Measurements from ENCODE around the gene ZNHIT1.

The ZNHIT1 gene

DNA sequence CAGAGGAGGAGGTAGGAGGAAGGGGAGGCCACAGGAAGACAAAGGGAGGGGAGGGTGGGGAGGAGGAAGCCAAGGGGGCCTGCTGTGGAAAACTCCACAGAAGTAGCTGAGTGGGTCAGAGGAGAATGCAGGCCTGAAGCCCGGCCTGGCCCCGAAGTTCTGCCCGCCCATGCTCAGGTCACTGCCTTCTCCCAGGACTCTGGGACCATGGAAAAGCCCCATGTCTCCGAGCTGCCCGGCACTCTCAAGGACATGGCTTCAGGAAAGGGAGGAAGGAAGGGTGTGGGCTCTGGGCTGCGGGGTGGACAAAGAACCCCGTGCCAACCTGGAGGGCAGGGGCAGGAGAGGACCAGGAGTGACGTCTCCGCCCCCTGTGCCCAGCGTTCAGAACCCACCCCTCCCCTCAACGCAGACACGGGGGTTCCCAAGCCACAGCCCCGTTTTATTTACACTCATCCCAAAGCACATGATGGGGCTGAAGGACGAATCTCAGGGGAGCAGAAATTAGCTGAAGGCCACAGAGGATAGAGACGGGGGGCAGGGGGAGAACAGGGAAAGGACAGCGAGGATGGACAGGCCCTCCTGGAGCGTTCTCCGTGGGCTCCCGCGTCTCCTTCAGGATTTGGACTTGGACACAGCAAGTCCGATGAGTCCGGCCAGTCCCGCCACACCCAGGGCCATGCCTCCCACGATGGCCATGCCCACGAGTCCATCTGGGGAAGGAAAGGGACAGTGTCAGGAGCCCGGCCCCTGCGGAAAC is 21.4 kb downstream of the ZNHIT1 start:
- DNase-seq (ENCODE audit: insufficient read length, low spot score) (peak; percentile 2), FAIRE-seq (no peak)
- TF ChIP-seq, protein P1, sequence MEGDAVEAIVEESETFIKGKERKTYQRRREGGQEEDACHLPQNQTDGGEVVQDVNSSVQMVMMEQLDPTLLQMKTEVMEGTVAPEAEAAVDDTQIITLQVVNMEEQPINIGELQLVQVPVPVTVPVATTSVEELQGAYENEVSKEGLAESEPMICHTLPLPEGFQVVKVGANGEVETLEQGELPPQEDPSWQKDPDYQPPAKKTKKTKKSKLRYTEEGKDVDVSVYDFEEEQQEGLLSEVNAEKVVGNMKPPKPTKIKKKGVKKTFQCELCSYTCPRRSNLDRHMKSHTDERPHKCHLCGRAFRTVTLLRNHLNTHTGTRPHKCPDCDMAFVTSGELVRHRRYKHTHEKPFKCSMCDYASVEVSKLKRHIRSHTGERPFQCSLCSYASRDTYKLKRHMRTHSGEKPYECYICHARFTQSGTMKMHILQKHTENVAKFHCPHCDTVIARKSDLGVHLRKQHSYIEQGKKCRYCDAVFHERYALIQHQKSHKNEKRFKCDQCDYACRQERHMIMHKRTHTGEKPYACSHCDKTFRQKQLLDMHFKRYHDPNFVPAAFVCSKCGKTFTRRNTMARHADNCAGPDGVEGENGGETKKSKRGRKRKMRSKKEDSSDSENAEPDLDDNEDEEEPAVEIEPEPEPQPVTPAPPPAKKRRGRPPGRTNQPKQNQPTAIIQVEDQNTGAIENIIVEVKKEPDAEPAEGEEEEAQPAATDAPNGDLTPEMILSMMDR (IDR thresholded peaks at IDR 0.05; ENCODE audit: insufficient read depth, missing control alignments), result no peak

DNA sequence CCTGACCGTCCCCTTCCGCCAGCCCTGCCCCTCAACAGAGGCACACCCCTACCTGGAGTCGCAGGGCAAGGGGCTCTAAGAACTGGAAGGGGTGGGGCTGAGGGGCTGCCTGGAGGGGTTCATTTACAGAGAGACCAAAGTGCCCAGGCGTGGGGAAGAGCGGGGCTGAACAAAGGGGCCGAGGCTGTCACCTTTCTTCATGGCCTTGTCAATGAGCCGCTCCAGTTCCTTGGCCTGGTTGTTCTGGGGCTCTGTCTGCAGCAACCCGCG is 21.9 kb downstream of the ZNHIT1 start:
- TF ChIP-seq, protein P1 (IDR thresholded peaks at IDR 0.05; ENCODE audit: insufficient read depth, missing control alignments), result no peak
- peak; percentile 3 for DNase-seq (ENCODE audit: insufficient read length, low spot score)
- FAIRE-seq, result no peak

DNA sequence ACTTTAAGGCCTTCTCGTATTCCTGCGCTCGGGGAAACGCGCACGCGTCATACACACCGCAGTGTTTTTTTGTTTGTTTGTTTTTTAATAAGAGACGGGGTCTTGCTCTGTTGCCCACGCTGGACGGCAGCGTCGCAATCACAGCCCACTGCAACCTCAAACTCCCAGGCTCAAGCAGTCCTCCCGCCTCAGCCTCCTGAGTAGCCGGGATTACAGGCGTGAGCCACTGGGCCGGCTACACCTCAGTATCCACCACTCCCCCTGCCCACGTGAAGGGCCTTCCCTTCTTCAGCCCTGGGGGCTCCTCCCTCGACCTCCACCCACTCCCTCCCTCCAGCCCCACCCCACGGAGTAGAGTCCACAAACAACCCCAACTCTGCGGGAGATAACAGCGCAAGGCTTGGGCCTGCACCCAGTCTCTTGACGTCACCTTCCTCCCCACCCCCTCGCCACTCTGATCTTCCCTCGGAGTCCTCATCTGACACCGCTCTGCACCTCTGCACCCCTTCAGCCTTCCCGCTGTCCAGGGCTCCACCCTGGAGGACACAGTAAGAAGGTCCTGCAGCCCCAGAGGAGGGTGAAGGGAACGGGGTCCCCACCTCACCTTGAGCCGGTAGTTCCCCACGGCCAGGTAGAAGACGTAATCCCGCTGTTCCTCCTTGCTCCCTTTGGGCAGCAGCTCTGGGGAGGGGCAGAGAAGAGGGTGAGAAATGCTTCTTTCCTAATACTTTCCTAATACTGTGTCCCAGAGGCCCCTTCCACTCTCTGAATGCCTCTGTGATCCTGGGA is 22.5 kb downstream of the ZNHIT1 start:
- TF ChIP-seq, protein P1 (IDR thresholded peaks at IDR 0.05; ENCODE audit: insufficient read depth, missing control alignments), result no peak
- DNase-seq (ENCODE audit: insufficient read length, low spot score), result peak; percentile 0
- FAIRE-seq, result no peak

DNA sequence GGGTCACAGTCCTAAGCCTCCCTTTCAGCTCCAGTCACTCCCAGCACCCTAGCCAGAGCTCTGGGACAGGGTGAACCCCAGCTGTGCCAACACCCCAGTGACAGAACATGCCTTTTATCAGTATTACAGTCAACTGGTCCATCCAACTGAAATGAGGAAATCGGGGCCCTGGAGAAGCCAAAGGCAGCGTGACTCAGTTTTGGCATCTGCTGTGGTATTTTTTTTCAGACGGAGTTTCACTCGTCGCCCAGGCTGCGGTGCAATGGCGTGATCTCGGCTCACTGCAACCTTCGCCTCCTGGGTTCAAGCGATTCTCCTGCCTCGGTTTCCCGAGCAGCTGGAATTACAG is 23.0 kb downstream of the ZNHIT1 start:
- no peak for FAIRE-seq
- no peak for DNase-seq (ENCODE audit: insufficient read length, low spot score)
- TF ChIP-seq, protein P1 (IDR thresholded peaks at IDR 0.05; ENCODE audit: insufficient read depth, missing control alignments), result no peak

DNA sequence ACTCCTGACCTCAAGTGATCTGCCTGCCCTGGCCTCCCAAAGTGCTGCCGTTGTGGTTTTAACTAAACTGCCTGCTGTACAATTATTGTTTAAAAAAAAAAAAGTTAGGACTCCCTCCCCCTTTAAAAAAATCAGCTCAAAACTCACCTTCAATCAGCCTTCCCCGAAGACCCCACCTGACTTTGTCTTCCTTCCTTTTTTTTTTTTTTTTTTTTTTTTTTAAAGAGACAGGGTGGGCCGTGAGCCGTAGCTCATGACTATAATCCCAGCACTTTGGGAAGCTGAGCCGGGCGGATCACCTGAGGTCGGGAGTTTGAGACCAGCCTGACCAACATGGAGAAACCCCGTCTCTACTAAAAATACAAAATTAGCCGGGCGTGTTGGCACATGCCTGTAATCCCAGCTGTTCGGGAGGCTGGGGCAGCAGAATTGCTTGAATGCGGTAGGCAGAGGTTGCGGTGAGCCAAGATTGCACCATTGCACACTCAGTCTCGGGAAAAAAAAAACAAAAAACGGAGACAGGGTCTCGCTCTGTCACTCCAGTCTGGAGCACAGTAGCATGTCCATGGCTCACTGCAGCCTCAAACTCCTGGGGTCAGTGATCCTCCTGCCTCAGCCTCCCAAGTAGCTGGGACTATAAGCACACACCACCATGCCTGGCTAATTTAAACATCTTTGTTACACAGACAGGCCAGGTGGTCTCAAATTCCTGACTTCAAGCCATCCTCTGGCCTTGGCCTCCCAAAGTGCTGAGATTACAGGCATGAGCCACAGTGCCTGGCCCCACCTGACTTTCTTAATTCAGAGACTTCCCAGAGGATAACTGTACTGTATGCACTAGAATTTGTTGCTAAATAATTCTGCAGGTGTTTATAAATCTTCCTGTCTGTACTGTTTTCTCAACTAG is 23.7 kb downstream of the ZNHIT1 start:
- DNase-seq (ENCODE audit: insufficient read length, low spot score) (no peak), FAIRE-seq (no peak)
- TF ChIP-seq, protein P1 (IDR thresholded peaks at IDR 0.05; ENCODE audit: insufficient read depth, missing control alignments), result no peak

DNA sequence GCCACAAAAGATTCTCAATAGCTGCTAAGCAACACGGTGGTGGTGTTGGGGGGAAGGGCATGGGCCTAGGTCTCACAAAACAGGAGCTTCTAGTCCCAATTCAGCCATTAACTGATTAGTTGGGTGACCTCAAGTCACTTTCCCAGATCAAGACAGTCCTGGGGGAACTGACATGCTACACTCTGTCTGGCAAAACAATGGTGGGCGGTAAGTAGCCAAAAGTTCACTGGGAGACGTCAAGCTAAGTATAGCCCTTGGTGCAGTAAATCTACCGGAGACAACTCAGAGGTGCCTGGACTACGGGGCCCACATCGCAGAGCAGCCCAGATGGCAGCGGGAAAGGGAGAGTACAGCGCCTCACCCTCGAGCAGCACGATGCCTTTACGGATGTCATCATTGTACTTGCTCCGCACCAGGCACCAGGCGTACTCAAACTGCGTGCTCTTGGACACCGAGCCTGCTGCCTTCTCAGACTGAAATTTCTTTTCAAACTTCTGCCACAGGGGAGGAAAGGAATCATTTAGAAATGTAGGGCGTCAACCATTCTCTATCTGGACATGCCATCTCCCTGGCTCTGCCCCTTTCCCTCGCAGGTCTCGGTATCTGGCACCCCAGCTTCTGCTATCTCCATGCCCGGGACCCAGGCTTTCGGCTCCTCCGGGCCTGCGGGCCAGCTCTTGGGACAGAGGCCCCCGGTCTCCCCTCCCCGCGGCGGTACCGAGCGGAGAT is 25.8 kb downstream of the ZNHIT1 start:
- TF ChIP-seq, protein P1 (IDR thresholded peaks at IDR 0.05; ENCODE audit: insufficient read depth, missing control alignments), result no peak
- DNase-seq (ENCODE audit: insufficient read length, low spot score) (no peak), FAIRE-seq (no peak)
